Forelimb muscle (tissue), 1 donor: ENCODE results near the gene C16orf96. TPM values are rescaled to one million over a fixed set of nuclear protein-coding genes. Genes with fewer than 3 reads are reported as not detected.

Experiments
- DNase-seq: peaks from one replicate; pipeline ENCODE4 v3.0.0-alpha.2; 2013; ENCODE audit warnings: low read depth
- polyA plus RNA-seq: library from polyadenylated mRNA; unstranded; fragments of 120-200 nt; gene quantifications from one replicate; pipeline ENCODE4 v1.2.1, GENCODE V29; 2013; ENCODE audit not compliant: insufficient read length

C16orf96 gene
- polyA plus RNA-seq, 1 donor, result 0.73 TPM

- DNase-seq, result peak; percentile 100
Measured at GRCh38 chr16:4616047-4616811, 60.1 kb downstream of the C16orf96 start.

GRCh38 chr16:4617880-4618279, 61.7 kb downstream of the C16orf96 start:
- DNase-seq, result no peak

- DNase-seq, result no peak
Measured at GRCh38 chr16:4618645-4619418, 62.7 kb downstream of the C16orf96 start.

- no peak for DNase-seq
Measured at GRCh38 chr16:4623593-4623992, 67.5 kb downstream of the C16orf96 start.

- peak; percentile 98 for DNase-seq
Measured at GRCh38 chr16:4624015-4624826, 68.1 kb downstream of the C16orf96 start, which contains the start of gene MGRN1. MGRN1 (plus strand) TSS chr16:4624826; CDS start chr16:4624961, 135 bp downstream.

DNA sequence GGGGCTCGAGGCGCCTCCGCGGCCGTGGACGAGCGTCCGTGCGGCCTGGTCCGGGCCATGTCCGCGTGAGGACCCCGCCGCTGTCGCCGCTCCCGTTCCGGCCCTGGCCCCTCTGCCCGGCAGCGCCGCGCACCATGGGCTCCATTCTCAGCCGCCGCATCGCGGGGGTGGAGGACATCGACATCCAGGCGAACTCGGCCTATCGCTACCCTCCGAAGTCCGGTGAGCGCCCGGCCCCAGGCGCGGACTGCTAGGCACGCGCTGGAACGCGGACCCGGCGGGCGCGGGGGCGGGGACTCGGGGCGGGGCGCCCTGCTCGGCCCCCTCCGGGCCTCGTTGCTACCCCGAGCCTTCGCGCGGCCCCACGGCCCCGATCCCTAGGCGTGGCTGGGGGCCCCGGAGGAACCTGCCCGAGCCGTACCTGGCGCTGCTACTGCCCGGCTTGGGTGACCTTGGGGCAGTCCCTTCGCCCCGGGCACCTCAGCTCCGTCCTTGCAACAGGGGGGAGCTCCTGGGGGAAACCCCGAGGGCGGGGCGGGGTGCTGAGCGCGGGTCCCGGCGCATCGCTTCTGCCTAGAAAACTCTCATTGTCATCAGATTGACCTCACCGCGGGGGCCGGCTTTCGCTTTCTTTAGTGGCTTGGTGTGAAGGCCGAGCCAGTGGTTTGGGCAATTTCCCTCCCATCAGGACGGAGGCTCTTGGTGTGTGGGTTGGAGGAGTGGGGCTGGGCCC, 68.9 kb downstream of the C16orf96 start:
- DNase-seq, result no peak

GRCh38 chr16:4625560-4626159, 69.5 kb downstream of the C16orf96 start:
- no peak for DNase-seq

GRCh38 chr16:4626396-4626795, 70.3 kb downstream of the C16orf96 start:
- DNase-seq, result no peak

- DNase-seq, result no peak
Measured at GRCh38 chr16:4628283-4628682, 72.1 kb downstream of the C16orf96 start.

DNA sequence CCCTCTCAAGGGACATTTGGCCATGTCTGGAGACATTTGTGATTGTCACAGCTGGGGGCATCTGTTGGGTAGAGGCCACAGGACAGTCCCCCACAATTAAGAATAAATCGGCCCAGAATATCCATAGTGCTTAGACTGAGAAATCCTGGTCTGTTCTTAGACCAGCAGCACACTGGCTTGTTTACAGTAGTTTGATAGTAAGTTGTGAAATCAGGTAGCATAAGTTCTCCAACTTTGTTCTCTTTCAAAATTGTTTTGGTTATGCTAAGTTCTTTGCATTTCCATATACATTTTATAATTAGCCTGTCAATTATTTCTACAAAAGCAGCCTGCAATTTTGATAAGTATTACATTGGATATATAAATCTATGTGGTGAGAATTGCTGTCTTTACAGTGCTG, 75.3 kb downstream of the C16orf96 start:
- DNase-seq, result no peak

GRCh38 chr16:4633910-4634635, 77.9 kb downstream of the C16orf96 start:
- DNase-seq, result no peak

DNA sequence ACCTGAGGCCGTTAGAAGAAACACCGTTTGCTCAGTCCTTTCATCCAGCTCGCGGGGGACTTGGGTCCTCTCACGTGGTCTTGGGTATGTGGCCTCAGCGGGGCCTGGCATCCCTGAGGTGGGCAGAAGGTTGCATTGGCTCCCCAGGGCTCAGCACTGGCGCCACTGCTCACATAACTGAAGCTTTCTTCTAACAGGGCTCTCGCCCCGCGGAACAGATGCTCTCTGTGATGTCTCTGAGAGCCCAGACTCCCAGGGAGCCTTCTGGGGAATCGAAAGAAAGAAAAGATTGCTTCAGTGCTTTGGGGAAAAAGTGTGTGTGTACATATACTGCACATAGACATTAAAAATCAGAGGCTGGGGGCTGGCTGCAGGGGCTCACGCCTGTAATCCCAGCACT, 78.6 kb downstream of the C16orf96 start:
- DNase-seq, result no peak

DNA sequence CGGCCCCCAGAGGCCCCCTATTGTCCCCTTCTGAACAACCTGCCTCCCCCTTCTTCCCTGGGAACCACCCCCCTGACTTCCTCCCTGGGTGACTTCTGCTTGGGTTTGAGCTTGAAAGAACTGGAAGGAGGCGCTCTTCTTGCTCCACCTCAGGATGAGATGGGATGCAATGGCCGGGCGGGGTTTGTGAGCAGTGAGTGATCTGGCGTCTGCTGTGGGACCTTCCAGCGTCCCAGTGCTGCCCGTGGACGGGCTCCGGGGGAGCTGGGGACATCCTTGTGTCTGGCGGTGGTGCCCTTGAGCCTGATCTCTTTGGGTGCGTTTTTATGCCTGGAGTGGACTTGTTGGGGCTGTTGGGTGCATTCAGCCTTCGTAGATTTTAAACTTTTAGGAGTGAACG, 80.1 kb downstream of the C16orf96 start:
- DNase-seq, result no peak

DNA sequence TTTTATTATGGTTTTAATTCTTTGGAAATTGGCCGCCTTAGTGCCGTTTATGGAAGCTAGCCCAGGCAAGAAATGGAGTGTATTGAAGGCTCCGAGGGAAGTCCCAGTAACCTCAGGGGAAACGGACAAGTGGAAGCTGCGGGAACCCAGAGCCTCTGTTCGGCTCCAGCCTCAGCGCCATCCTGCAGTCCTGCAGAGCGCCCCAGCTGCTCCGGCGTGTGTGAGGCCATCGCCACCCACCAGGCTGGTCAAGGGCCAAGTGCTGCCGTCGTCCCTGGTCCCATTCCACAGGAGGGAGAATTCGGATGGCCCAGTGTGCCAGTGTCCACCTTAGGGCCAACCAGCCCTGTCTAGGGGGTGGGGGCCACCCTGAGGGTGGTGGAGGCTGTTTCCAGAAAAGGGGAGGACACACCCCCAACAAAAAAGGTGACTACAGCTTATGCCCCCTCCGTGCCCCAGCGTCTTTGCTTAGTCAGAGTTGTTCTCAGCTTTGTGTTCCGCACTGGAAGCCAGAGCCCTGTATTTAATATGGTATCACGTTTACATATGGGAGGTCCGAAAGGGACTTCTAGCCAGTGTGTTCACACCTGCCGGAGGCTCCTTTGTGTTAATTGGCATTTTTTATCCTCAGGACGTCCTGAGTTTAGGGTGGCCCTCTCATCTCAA, 81.5 kb downstream of the C16orf96 start:
- no peak for DNase-seq

DNA sequence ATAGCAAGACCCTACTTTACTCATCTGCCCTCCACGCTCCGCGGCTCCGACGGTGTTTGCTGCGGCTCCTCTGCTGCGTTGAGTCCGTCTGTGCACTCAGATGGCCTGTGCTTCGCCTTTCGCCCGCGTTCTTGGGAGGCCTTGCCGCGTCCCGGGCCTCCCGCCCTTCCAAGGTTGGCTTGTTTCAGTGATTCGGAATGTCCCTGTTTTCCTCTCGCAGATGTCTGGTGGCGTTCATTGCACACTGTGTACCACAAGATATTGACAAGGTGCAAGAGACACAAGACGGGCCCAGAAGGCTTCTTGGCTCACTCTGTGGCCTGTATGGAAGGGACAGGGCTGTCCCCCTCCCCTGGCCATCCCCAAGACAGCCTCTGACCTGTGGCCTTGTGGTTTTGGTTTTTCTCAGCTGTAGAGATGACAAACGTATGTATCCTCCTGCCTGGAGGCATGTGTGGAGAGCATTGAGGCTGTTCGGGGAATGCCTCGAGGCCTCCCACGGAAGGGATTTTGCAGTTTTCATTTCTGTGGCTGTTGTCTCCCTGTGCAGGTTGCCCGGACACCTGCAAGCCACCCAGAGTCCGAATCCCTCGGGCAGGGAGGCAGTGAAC, 83.9 kb downstream of the C16orf96 start:
- no peak for DNase-seq

DNA sequence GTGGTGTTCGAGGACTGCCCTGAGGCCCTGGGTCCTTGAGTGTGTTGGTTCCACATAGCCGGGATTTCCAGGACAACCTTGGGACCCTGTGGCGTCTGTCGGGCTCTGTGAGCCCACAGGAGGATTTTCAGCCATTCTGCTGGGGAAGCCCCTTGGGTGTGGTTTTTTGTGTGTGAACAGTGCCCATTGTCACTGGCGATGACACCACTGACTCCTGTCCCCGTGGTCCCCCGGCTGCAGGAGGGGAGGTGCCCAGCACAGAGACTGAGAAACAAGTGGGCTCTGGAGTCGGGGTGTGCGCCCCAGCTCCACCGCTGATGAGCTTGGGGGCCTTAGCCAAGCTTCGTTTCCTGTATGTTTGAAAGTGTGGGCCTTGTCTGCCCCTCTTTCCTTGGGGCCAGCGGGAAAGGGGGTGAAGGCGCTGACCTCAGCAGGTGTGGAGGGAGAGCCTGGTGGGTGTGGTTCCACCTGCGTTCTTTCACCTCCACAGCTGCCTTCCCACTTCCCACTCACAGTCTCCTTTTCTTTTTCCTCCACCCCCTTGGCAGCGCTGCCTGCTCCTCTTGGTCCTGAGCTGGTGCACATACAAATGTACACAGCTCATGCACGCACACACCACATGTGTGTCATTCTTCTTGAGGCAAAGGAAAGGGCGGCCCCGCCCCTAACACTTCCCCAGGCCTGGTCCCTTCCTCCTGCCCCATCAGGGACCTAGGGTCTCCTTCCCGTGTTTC, 84.6 kb downstream of the C16orf96 start:
- DNase-seq, result no peak

GRCh38 chr16:4641306-4641687, 85.2 kb downstream of the C16orf96 start:
- DNase-seq, result no peak

DNA sequence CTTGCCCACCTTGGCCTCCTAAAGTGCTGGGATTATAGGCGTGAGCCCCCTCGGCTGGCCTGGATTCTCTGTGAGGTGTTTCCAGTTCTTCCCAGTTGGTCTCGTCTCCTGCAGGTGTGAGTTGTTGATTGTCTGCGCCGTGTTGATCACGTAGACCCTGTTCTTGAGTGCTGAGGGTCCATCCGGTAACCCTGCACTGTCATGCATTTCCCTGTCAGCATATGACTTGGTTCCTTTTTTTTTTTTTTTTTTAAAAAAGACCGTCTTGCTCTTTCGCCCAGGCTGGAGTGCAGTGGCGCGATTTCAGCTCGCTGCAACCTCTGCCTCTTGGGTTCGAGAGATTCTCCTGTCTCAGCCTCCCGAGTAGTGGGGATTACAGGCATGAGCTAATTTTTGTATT, 85.8 kb downstream of the C16orf96 start:
- no peak for DNase-seq
